NCI-H748 treated with DMSO at 0.1 percent for 48 hours (cell line): ENCODE data around the gene TICRR.

Experiments used
- DNase-seq: peaks from one replicate; lab custom pipeline; 2025; lab: John Stamatoyannopoulos, UW

The TICRR gene

DNA sequence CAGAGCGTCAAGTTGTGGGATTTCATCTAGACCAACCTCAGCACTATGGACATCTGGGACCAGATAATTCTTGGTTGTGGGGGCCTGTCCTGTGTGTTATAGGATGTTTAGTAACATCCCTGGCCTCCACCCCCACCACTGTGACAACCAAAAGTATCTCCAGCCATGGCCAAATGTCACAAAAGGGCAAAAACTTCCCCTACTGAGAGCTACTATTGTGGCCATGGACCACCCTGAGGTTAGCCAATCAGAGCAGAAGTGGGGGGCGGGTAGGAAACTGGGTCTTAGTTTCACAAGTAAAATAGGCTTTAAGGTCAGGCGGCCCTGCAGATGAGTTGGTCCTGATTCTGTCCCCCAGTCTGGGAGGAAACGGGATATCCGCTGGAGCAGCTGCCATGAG, 54.6 kb downstream of the TICRR start:
- DNase-seq: no peak

DNA sequence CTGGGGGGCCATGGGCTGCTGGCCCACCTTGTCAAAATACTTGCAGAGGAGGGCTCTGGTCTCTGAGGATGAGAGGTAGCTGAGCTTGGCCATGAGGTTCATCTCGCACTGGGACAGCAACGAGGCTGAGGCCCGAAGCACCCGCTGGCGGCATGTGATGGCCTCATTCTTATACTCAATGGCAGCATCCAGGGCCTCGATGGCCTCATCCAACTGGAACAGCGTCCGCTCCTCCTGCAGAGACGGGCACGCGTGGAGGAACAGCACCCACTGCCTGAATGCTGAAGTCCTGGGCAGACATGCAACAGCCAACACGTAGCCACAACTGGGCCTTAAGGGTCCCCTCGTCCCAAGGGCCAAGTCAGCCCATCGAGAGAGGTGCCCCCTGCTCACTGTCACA, 55.0 kb downstream of the TICRR start:
- DNase-seq: no peak

DNA sequence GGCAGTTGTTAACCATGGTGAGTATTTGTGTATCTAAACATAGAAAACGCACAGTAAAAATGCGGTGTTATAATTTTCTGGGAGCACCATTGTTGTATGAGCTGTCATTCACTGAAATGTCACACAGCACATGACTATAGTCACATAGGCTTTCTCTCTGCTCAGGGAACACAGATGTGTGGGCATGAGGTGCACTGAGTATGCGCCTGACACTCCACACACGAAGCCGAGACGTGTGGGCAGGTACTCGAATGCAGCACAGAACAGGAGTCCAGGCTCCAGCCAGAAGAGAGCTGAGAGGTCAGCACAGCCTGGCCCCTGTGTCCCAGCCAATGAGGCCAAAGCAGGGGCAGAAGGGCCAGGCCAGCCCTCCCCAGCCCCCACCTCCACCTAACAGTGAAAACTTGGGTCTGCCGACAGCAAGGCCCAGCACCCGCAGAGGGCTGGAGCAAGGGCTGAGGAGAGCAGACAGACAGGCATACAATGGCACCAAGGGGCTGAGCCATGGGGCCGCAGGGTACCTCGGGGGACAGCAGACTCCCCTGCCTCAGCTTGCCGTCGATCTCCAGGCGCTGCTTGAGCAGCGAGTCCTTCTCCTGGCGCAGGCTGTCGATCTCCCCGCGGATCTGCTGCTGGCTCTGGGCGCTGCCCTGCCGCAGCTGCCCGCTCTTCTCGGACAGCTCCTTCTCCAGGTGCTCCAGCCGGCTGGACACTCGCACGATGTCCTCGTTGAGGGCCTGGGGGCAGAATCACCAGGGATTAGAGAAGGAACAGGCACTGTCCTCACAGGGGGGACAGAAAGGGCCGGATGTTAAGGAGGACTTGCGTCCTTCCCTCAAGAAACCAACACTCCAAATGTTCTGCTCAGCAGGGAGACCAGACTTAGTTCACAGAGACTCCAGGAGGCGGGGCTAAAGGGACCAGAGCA, 56.0 kb downstream of the TICRR start:
- no peak for DNase-seq

DNA sequence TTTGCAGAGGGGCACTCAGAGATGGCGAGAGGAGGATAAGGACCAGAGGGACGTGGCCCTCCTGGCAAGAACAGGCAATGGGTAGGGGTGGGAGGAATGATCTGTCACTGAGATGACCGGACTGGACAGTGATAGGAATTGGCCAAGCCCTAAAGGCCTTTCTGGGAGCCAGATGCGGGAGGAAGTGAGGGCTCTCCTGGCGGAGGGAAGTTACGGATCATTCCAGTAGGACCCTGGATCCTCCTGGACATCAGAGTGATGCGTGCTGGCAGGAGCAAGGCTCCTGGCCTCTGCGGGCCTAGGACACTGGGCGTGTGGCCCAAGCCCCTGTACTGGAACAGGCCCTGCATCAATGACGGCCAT, 56.6 kb downstream of the TICRR start:
- no peak for DNase-seq

DNA sequence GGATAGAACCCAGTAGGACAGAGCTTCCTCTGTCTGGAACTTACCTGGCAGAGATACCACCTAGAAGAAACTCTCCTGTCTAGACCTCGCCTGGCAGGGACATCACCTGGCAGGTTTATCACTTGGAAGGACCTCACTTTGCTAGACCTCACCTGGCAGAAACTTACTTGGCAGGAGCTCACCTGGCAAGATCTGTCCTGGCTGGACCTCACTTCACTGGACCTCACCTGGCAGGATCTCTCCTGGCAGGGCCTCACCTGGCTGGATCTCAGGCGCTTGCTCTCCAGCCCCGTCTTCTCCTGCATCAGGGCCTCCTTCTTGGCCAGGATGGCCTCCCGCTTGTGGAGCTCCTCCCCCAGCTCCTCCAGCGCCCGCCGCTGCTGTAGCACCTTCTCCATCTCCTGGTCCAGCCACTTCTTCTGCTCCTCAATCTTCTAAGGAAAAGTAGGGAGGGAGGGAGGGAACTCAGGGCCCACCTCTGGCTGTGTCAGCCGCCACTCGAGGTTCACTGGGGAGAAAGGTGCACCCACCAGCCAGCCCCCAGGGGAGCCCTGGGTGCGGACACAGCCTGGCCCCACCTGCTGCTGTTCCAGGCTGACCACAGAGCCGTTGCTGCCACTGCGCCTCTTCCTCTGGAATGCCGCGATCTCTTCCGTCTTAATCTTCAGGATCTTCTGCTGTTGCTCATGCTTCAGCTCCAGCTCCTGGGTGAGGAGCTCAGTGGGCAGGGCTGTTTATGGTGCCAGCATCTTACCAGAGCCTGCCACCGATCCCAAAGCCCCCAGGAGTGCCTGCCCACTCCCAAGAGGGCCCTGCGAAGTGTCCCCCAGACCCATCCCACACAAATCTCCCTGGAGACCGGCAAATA, 57.5 kb downstream of the TICRR start:
- DNase-seq: no peak

DNA sequence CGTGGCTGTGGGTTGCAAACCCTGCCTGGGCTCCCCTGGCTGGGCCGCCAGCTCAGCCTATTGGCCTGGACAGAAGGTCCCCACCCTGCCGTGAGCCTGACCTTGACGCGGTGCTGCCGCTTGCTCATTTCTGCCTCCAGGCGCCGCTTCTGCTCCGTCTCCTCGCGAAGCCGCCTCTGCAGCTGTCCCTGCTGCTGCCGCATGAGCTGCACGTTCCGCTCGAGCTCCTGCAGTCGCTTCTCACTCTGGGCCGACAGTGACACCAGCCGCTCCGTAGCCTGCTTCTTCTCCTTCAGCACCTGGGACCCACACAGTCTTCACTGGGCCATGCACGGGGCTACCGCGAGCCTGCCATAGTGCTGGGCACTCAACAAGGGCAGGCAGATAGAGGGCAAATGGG, 58.3 kb downstream of the TICRR start:
- no peak for DNase-seq

DNA sequence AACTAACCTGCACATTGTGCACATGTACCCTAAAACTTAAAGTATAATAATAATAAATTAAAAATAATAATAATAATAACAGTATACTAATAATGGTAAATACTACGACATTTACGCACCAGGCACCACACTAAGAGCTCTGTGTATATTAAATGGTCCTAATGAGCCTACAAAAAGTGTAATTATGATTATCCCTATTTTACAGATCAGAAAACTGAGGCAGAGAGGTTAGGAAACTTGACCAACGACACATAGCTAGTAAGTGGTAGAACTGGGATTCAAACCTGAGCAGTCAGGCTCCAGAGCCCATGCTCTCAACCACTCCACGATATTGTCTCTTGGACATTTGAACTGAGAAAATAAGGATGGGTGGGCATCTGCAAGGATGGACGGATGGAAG, 65.0 kb downstream of the TICRR start:
- no peak for DNase-seq

DNA sequence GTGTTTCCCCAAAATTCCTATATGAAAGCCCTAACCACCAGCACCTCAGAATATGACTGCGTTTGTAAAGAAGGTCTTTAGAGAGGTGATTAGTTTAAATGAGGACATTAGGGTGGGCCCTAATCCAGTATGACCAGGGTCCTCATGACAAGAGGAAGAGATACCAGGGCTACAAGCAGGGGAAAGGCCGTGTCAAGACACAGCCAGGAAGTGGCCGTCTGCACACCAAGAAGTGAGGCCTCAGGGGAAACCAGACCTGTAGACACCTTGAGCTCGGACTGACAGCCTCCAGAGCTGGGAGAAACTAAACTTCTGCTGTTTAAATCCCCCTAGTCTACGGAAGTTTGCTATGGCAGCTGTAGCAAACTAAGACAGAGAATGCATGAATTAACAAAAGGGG, 65.8 kb downstream of the TICRR start:
- DNase-seq: no peak

DNA sequence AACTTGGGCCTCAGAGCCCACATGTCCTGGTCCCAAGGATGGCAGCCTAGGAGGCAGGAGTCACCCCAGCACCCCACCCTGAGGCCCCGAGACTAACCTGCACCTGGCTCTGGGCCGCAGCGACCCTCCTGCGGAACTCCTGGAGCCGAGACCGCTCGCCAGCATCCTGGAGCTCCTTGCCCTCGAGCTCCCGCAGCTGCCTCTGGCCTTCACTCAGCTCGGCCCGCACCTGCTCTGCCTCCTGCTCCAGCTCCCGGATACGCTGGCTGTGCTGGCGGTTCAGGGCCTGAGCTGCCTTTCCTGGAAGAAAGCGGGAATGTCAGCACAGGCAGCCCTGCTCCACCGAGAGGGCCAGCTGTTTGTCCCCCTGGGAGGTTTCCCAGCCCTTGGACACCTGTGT, 66.8 kb downstream of the TICRR start:
- DNase-seq: no peak

DNA sequence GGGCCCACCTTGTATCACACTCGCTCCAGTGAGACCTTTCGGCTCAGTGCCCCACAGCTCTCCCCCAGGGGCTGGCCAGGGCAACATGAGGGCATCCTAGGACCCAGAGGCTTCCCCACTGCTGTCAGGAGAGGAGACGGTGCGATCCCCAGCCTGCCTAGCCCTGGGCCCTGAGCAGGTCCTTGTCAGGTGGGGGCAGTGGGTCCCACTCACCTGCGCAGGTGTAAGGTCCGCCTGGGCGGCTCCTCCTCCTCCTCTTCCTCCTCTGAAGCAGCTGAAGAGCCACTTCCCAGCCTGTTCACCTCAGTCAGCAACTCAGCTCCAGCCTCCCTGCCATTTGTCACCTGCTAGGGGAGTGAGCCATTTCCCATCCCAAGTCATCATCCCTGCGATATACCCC, 70.4 kb downstream of the TICRR start:
- DNase-seq: no peak

DNA sequence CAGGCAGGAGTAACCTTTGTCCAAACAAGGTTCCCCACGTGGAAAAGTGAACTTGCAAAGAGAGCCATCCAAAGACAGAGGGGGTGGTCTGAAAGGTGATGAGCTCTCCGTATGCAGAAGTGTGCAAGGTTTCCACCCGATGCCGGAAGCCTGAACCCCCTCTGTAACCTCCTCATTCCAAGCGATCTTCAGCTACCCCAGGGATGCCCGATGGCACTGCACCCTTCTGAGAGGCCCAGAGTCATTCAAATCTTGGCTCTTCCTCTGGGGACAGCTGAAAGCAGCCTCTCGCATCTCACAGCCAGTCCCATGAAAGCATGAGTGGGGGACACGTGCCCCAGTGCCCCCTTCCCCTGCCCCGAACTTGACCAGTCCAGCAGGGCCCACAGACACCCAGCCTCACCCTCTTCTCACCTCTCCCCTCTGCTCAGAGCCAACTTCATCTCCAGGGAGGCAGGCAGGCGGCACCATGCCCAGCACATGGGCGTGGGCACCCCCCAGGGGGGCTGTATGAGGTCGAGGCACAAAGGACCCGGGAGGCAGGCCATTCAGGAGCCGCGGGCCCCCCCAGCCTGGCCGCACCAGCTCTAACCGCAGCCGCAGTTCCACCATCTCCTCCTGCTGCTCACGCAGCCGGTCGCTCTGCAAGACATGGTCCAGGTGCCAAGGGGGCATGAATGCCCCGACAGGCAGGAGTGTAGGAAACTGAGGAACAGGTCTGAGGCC, 71.3 kb downstream of the TICRR start:
- DNase-seq: no peak

DNA sequence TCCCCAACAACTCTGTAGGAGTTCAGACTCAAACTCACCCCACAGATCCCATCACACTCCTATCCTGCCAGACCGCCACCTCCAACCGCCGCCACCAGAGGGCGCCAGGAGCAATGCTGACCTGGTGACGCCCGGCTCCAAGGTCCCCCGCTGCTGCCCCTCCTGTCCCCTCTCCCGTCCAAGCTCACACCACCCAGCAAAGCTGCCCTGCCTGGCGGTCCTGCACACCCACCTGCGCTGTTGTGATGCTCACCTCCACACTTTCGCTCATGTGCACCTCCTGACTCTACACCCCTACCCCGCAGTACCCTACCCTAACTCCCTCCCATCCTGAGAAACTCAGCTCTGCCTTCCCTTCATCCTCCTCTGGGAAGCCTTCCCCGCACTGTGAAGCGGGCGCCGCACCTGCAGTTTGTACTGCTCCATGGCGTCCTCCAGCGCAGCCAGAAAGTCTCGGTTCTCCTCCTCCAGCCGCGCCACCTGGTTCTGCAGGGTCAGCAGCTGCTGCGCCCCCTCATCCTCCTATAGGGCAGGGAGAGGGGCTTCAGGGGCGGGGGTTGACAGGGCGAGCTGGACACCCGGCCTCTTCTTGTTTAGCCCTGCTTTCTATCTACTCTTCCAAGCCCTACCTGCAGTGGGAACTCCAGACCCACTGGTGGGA, 72.1 kb downstream of the TICRR start:
- peak; percentile 15 for DNase-seq

DNA sequence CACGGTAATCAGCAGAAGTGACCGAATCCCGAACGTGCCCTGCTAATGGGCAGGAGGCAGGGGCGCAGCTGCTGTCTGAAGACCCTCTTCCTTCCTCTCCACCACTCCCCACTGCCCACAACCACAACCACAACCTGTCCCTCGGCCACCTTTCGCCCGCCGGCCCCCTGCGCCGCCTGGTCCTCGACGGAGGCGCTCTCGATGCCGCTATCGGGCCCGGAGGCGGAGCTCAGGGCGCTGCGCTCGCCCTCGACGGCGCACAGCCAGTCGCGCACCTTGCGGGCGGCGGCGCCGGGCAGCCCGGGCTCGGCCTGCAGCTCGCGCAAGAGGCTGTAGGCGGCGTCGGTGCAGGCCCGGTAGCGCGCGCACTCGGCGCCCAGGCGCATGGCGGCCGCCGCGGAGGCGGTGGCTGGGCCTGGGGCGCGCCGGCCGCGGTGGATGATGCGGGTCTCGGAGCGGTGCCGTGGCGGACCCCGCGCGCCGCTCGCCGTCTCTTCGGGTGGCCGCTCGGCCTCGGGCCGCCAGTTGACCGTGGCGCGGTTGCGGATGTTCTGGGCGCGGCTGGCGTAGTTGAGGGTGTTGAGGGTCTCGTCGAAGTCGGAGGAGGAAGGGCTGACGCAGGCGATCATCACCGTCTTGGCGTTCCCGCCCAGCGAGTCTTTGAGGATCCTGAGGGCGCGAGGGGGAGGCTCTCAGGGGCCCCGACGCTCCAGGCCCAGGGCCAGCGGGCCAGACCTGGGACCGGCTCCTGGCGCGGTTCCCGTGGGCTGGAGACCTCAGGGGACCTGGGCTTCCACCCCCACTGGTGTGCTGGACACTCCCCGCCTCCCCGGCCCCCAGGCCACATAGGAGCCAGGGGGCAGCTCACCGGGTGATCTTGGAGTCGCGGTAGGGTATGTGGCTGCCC, 73.1 kb downstream of the TICRR start:
- no peak for DNase-seq

DNA sequence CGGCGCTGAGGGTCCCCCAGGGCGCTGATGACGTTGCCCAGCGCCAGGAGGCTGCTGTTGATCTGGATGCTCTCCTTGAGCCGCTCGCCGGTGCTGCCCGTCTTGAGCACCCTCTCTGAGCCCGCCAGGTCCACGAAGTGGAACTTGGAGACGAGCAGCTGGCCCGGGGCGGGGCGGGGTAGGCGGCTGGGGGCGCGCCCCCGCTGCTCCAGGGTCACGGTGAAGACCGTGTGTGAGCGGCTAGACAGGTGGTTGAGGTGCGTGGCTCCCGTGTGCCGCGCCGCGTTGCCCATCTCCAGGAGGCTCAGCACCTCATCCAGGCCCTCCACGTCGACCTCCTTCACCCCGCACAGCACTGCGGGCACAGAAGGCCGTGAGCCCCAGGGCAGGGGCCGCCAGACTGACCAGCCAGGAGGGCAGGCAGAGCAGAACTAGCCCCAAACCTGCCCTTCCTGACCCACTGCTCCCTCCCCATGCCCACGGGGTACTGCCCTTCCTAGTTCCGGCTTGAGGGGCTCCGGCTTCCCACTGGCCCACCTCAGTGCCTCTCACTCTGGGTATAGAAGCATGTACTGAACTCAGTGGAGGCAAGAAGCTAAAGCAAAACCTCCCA, 73.8 kb downstream of the TICRR start:
- DNase-seq: no peak

DNA sequence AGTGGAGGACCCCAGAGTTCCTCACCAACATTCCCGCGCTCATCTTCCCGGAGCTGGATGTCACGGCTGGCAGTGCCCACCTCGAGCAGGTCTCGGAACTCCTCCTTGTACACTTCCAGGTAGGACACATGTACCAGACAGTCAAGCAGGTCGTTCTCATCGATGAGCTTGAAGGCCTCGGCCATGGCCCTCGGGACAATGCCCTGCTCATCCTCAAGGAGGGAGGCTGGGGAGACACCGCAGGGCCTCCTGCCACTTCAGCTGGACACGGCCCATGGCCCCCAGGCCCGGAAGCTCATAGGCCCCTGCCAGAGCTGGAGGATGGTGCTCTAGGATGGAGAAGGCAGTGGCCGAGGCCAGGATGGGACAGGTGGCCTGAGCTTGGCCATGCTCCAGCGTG, 74.4 kb downstream of the TICRR start:
- no peak for DNase-seq

DNA sequence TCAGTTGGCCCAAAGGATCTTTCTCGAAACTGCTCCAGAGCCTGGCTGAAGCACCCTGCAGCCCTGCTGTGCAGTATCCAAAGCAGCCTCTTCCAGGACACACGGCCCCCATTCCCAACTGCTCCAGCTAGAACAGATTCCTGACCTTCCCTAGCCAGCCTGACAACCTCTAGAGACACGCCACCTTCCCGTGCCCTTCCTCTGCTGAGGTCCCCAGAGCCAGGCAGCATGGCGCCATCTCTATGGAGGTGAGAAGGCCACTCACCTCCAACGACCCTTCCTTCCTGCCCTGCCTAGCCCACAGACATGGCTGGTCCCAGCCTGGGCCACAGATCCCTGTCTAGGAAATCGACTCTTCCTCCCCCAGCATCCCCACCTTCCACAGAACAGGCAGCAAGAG, 76.9 kb downstream of the TICRR start:
- DNase-seq: no peak

DNA sequence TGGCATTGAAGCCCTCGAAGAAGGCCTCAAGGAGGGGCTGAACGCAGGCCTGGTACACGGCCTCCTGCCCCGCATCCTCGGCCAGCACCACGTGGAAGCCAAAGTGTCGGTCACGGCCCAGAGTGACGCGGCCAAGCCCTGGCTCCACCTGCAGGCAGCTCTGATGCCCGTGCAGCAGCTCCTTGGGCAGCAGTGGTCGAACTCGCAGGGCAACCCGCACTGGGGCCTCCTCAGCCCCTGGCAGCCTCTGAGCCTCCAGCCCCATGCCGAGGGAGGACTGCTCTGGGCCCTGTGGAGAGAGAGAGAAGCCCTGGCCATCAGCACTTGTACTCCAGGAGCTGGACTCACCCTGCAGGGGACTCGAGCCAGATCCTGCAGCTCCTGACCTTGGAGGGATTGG, 77.4 kb downstream of the TICRR start:
- no peak for DNase-seq

DNA sequence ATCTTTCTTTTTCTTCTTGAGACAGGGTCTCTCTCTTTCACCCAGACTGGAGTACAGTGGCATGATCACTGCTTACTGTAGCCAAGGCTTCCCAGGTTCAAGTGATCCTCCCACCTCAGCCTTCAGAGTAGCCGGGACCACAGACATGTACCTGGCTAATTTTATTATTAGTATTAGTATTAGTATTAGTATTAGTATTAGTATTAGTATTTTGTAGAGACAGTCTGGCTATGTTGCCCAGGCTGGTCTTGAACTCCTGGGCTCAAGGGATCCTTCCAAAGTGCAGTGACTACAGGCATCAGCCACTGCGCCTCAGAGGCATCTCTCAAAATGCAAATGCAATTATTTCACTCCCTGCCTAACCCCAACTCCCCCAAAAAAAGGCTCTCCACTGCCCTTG, 78.3 kb downstream of the TICRR start:
- no peak for DNase-seq

DNA sequence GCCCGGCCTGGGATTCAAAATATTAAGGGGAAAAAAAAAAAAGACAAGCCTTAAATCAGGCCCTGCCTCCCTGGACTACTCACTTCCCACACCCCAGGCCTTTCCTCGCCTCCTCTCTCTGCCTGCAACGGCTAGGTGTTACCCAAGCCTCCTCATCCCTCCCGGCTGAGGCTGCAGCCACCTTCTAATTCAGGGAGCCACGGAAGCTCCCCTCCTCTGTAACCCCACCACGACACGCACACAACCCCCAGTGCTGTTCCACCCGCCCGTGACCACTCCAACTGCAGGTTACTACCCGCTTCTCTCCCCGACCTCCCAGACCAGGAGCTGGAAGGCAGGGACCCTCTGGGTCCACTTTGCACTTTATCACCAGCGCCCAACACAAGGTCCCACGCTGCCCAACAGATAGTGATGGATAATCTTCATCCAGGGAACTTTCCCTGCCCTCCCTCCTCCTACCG, 79.1 kb downstream of the TICRR start:
- DNase-seq: no peak
